Amniotic stem cell (primary cell): ENCODE data around the gene TTF1.
A peak's percentile ranks its signal among the peaks of the same experiment; 100 is the strongest.

Source experiments
- DNase-seq: peaks from one replicate; lab custom pipeline; 2025; lab: John Stamatoyannopoulos, UW

TTF1 gene, protein sequence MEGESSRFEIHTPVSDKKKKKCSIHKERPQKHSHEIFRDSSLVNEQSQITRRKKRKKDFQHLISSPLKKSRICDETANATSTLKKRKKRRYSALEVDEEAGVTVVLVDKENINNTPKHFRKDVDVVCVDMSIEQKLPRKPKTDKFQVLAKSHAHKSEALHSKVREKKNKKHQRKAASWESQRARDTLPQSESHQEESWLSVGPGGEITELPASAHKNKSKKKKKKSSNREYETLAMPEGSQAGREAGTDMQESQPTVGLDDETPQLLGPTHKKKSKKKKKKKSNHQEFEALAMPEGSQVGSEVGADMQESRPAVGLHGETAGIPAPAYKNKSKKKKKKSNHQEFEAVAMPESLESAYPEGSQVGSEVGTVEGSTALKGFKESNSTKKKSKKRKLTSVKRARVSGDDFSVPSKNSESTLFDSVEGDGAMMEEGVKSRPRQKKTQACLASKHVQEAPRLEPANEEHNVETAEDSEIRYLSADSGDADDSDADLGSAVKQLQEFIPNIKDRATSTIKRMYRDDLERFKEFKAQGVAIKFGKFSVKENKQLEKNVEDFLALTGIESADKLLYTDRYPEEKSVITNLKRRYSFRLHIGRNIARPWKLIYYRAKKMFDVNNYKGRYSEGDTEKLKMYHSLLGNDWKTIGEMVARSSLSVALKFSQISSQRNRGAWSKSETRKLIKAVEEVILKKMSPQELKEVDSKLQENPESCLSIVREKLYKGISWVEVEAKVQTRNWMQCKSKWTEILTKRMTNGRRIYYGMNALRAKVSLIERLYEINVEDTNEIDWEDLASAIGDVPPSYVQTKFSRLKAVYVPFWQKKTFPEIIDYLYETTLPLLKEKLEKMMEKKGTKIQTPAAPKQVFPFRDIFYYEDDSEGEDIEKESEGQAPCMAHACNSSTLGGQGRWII

DNA sequence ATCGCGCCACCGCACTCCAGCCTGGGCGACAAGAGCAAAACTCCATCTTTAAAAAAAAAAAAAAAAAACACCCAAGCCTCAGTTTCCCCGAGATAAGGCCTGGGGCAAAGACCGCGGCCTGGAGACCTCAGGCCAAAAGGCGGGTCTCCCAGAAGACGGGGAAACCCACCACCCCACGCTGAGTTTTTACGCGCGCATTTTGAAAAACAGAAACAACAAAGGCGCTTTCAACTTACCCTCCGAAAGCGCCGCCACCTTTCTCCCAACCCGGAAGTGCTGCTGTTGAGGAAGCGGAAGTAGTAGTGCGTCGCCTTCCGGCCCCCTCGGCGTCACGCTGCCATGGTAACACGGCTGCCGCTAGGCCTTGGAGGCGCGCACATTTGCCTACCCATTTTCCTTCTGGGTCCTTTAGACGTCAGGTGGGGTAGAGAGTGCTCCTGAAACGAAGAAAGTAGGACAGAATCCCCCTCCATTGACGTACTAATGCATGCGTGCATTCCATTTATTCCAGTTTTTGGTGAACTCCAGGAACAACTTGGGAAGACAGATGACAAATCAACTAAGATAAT, at the start of gene TTF1:
Gene TTF1 (minus strand): TSS at position 287 of the 569 bp plus-strand sequence. CDS start 4,019 bp downstream, outside the sequence.
- DNase-seq, result peak; percentile 78

DNA sequence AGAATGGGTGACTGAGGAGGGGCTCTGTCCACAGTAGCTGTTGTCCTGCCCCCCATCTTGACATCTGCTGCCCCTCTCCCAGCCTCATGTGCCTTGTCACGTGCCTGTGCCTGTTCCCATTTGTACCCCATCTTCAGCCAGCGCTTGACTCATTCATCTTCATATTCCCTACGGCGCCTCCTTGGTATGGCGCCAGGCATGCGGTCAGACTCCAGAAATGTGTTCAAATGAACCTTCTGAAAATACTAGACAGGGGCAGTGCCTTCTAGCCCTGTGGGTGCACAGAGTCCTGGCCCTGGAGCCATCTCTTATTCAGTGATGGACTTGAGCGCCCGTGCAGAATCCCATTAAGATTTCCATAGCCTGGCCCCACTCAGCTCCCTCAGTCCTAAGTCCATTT, 49.6 kb upstream of the TTF1 start:
- no peak for DNase-seq

DNA sequence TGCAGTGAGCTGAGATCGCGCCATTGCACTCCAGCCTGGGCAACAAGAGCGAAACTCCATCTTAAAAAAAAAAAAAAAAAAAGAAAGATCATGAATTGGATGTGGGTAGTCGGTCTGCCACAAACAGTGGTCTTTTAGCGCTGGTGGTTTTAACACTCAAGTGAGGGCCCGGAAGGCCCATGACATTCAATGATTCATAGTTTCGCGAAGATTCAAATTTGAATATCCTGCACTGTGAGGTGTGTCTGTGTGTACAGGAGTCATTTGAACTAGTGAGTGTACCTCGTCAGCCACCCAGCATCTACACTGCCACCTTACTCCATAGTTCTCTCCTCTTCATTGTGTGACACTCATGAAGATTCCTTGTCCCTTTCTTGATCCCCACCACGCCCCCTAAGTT, 44.6 kb upstream of the TTF1 start:
- DNase-seq, result no peak

DNA sequence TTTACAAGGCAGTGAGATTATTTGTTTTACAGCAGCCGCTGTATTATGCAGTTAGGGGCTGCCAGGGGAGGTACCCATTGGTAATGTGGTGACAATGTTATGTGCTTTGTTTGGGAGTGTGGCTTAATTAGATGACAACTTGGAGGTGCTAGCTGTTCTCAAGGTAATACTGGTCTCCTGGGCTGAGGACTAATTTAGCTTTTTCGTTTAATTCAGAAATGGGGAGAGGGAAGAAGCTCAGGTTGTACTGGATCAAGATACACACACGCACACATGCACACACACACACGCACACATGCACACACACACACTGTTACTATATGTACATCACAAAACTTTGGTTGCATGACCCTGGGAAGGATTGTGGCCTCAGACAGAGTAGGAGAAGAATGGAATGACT, 41.3 kb upstream of the TTF1 start:
- no peak for DNase-seq

DNA sequence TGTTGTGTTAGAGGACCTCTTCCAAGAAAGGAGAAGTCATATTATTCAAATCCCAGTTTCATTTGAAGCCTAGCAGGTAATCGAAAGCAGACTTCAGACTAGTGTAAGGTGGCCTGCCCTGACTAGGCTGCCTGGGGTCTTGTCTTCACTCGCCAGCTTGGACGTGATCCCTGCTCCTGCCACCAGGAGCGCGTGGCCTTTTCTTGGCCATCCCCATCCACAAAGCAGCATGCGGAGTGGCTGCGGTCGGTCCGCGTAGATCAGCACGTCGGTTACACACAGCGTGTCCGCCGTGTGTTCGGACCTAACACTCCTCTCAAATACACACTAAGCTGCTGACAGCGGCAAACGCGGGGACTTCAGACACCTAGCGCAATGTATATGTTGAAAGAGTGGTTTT, 40.7 kb upstream of the TTF1 start:
- no peak for DNase-seq

DNA sequence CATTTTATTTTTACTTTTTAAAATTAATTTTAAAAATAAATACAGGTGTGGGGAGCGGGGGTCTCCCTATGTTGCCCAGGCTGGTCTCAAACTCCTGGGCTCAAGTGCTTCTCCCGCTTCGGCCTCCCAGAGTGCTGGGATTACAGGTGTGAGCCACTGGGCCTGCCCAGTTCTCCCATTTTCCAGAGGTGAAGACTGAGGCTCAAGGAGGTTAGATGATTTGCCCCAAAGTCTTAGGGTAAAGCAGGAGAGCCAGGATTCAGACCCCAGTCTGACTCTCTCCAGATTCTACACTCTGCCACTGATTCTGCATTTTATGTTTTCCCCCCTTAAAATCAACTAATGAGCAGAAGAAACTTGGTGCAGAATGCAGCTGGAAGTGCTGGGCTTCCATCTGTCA, 40.2 kb upstream of the TTF1 start:
- DNase-seq, result no peak

DNA sequence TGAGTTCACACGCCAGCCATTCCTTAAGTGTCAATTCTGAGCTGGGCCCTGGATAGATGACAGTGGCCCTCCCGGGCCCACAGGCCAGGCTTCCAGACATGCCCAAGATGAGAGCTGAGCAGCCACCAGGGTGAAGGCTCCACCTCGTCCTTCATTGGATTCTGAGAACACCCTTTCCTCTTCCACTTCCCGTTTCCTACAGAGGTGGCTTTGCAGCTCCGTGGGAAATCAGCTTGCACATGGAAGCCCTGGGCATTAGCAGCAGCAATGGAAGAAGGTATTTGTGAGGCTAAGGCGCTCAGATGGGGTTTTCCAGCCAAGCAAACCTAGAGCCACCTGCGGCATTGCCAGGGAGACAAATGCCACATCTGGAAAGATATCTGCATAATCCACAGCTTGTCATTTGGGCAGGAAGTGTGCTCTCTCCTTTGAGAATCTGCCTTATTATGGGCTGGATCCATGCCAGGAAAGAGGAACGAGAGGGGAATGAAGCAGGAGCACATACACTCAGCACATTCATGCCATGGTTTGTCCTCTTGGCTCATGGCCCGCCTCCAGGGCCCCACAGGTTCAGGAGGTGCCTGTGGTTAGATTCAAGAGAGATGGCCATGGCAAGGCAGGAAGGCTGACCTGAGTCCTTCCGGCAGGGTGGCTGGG, 37.4 kb upstream of the TTF1 start:
- DNase-seq, result no peak

DNA sequence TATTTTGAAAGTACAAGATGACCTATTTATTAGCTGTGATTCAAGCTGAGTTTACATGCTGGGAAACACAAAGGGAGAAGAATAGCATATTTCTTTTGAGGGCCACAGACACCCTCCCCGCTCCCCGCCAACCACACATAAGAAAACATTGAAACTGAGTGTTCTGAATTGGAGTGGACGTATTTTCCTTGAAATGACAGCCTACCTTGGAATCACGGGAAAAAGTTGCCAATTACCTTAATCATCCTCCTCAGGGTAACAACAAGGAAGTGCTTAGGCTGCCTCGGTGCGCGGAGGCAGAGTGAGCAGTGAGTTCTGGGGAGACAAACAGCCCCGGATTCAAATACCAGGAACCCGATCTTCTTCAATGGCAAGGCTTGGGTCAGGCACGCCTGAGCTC, 34.8 kb upstream of the TTF1 start:
- no peak for DNase-seq

DNA sequence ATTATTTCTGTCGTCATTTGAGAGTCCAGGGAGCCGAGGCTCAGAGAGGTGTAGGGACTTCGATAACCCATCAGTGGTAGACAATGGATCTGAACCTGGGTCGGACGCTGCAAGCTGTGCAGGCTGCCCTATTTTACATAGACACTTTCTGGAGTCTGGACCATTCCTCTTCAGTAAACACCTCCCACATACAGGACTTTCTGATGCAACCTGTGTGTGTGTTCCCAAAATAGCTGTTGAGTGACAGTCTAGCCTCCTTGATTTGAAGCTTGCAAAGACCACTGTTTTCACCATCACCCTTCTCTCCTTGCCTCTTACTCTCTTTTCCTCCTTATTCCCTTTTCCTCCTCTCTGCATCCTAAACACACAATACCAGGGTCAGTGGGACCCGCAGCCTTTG, 34.1 kb upstream of the TTF1 start:
- no peak for DNase-seq

DNA sequence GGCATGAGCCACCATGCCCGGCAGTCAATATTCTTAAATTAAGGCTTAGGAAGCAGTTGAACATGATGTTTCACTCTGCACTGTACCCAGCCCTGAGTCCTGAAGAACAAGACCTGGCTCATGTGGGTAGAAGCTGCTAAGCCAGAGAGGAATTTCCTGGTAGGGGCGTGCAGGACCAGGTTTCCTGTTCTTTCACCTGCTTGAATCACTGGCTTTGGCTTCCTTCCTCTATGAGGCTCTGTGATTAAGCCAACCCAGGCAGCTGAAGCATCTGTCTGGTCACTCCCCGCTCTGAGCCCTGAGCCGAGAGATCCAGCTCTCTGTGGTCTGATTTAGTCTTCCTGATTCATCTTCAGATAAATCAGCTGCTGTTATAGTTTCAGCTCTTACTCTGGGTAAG, 32.5 kb upstream of the TTF1 start:
- no peak for DNase-seq

DNA sequence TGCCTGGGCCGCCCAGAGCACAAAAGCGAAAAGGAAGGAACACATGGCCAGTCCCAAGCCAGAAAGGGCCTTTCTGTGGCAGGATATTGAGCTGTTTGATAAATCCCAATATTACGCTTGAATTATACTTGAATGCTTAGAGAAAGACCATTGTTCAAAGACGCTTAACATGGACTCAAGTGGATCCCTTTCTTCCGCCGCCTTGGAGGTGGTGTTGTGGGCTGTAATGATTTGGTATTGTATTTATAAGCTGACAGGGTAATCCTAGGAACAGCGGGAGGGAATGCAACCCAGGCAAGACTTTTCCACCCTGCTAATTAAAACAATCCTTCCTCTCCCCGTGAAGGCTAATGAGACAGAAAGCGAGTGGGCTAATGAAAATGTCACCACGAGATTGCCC, 28.2 kb upstream of the TTF1 start:
- DNase-seq, result no peak

DNA sequence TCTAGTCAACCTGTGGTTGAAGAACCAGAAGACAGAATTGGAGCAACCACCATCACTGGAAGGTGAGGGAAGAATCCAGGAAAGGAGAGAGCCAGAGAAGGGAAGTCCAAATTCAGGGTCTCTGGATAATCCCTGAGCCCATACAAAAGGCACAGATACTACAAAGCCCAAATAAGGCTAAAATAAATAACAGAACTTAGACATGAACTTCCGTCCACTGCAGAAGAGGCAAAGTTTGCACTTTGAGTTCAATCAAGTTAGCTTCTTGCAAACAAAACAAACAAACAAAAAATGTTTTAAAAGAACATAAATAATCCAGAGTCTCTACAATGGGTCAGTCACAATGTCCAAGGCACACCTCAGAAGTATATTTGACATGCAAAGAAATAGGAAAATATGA, 24.4 kb upstream of the TTF1 start:
- no peak for DNase-seq

DNA sequence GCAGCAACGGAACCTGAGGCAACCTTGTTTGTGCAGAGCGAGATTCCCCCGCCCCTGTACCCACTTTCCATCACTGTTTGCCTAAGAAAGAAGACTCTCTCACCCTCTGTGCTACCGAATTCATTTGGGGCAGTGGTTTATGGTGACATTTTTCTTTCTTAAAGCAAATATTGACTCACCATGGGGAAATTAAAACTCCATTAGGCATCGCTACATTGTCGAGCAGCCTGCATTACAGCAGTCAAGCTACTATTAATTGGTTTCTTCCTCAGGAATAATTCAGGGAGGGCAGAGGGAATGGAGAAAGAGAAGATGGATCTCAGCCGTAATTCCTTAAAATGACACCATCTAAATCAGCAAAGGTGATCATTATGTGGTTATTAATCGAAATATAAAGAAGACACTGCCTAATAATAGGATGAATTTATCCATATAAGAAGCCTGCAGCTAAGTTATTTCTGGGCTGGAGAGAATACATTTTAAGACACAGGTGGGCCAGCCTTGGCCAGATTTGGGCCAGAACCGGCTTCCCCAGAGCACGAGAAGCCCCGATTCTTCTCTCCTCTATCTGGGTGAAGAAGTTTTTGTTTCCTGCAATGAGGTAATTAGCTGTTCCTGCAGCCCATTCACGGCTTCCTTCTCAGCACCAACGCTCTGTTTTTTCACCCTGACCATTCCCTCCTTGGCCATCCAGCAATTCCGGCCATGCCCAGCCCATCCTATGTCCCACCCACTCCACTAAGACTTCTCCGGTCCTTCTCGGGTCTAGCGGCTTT, 20.2 kb upstream of the TTF1 start:
- DNase-seq, result no peak

DNA sequence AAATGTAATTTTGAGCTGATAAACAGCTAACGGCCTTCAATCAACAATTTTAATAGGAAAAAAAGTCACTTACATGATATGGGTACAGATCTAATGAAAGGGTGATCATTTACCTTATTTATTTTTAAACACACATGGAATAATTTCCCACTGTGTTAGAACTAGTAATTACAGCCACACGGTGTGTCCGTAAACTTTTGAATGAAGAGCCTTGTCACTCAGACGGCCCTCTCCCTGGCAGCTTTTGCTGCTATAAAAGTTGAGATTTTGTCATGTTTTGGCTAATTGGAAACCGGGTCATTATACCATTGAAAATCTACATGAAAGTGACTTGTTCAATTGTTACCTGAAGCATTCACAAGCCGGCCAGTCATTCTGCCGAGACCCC, 19.0 kb upstream of the TTF1 start:
- DNase-seq, result no peak

DNA sequence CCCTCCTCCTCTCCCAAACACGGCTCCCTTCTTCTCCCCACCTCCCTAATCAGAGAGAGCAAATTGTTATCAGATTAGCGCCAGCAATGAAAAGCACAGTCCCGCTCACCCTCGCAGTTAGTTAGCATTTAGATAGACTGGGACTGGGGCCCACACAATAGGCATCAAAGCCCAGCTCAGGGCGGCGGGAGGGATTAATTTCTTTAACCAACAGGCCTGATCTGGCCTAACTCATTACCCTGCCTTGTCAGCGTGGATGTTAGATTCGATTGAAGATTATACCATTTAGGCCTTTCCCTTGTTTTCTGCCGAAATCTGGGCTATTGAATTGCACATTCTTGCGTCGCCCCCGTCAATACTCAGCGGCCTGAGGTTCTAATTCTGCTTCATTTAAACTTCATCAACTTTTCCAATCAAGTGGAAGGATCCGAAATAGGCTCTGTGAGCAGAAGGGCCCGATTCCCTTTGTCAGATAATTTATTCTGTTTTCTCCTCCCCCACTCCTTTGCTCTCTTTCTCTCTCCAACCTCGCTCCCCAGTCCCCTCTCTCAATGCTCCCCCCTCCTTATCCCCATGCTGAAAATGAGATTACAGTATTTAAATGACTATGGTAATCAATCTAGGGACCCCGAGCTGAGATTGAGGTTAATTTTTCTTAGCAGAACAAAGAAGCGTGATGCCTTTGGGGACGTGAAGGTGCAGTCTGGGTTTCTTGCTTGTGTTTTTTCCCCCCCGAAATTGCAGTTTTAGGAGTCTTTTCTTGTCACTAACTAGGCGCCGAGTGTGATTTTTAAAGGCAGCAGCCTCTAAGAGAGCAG, 18.4 kb upstream of the TTF1 start:
- no peak for DNase-seq

DNA sequence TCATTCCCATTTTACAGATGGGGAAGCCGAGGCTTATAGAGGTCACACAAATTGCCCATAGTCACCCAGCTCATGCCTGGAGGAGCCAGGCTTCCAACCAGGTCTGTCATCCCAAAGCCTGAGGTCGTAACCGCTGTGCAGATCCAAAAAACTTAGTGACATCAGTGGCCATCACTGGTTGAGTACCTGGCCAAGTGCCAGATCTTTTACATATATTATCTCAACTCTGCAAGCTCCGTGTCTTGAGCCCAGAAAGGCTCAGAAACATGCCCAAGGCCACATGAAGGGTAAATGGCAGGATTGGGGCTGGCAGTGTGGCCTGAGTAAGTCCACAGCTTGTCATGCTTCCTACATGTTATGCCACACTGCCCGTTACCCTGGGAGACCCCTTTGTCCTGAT, 16.9 kb upstream of the TTF1 start:
- no peak for DNase-seq

DNA sequence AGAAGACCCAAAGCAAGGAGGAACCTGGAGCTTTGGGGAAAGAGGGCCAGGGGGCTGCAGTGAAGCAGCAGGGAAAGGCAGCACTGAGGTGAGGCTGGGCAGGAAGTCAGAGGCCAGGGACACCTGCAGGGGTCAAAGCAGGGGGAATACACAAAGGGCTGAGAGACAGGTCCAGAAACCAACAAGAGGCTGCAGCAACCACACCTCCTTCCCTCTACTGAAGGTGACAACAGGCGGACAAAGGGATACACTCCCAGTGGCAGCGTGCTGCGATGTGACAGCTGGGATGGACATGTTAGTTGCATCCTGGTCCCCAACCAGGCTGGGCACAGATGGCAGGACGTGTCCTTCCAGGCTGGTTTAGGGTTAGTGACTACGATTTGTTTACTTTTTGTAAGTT, 15.9 kb upstream of the TTF1 start:
- DNase-seq, result no peak

DNA sequence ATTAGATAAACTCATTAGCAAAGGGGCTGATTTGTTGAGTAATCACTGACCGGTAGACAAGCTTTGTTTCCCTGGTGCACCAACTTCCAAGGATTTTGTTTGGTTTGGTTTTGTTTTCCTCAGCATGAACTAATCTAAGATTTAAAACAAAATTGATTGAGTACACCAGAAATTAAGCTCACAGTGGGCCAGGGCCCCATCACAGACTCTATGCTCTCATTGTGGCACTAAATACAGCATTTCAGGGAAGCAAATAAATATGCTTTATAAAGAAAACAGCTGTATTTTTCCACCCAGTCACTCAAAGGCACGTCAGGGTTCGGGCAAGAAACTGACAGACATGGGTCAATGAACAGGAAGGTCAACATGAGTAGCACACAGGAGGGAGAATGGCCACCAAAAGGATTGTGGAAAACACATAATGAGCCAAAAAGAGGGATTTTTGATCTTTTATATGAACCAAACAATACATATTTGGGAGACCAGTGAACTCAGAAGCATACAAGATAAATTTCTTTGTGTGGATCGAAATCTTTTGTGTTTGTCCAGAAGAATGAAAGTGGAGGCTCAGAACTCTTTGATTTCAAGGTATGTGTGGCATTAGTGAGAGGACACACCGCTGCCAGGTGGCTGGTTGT, 12.2 kb upstream of the TTF1 start:
- DNase-seq, result no peak

DNA sequence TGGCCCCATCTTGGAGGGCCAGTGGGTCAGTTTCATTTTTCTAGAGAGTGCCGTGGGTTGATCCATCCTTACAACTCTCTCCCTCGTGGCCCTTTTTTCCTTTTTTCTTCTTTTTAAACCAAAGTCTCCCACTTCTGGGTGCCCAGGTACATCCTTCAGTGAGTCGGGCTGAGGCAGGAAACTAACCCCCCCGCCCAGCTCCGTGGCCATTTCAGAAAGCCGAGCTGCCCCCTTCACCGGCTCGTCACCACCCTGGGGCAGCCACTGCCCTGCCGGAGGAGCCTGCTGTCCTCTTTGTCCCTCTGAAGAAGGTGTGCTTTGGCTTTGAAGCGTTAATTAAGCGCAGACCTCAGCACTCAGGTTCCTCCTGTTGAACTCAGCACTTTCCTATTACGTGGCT, 8.5 kb upstream of the TTF1 start:
- no peak for DNase-seq

DNA sequence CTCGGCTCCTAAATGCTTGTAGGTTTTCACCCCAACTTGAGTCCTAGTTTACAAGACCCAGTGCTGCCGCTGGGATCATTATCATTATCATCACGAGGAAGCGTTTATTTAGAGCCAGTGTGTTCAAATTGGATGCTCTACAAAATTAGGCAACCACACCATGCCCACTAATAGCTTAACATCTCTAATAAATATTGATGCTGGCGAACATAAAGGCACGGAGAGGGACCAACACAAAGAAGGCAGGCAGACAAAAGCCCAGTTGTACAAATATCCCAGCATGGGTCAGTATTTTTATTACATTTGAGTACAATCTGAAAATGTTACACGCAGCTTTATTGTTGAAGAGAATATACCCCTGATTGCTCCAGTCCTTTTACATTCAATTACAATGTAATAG, 8.1 kb upstream of the TTF1 start:
- DNase-seq, result no peak
